Central memory CD4-positive, alpha-beta T cell (primary cell): ENCODE measurements around the gene NUP210.
"Not testable (repeated sequence)": the region's sequence is repeated elsewhere in the genome, so short reads cannot be mapped to it uniquely, and the experiment has no call there.

Source experiments
- DNase-seq: peaks from one replicate; pipeline ENCODE4 v3.0.0; 2022
- total RNA-seq, 3 experiments: gene quantifications; one replicate each; lab custom pipeline; 2026; lab: John Stamatoyannopoulos, UW

Gene NUP210
- 237 to 526 (median 336) reads per million in 3 experiments for total RNA-seq

- no peak for DNase-seq
Observed at GRCh38 chr3:13420045-13420830, at the start of gene NUP210. Gene NUP210, minus strand, starts transcription at chr3:13420322. Its CDS starts 96 bp downstream, at chr3:13420226.

GRCh38 chr3:13466781-13467180 lies 46.7 kb upstream of the NUP210 start:
- DNase-seq: no peak

- no peak for DNase-seq
Observed at GRCh38 chr3:13465236-13465873, 45.2 kb upstream of the NUP210 start.

- DNase-seq: no peak
Observed at GRCh38 chr3:13463618-13464400, 43.7 kb upstream of the NUP210 start.

GRCh38 chr3:13462822-13463221 lies 42.7 kb upstream of the NUP210 start:
- no peak for DNase-seq

- DNase-seq: no peak
Observed at GRCh38 chr3:13462125-13462629, 42.1 kb upstream of the NUP210 start.

- peak; percentile 61 for DNase-seq
Observed at GRCh38 chr3:13461169-13462124, 41.3 kb upstream of the NUP210 start.

GRCh38 chr3:13460341-13460736 lies 40.2 kb upstream of the NUP210 start:
- no peak for DNase-seq

- no peak for DNase-seq
Observed at GRCh38 chr3:13459605-13460340, 39.7 kb upstream of the NUP210 start.

- no peak for DNase-seq
Observed at GRCh38 chr3:13457593-13457992, 37.5 kb upstream of the NUP210 start.

GRCh38 chr3:13455644-13456043 lies 35.5 kb upstream of the NUP210 start:
- DNase-seq: no peak

- peak; percentile 56 for DNase-seq
Observed at GRCh38 chr3:13452490-13453335, 32.6 kb upstream of the NUP210 start.

GRCh38 chr3:13451301-13451673 lies 31.2 kb upstream of the NUP210 start:
- DNase-seq: no peak

- not testable (repeated sequence) for DNase-seq
Observed at GRCh38 chr3:13442882-13443281, 22.8 kb upstream of the NUP210 start.

GRCh38 chr3:13440204-13440817 lies 20.2 kb upstream of the NUP210 start:
- no peak for DNase-seq

- DNase-seq: not testable (repeated sequence)
Observed at GRCh38 chr3:13436213-13436612, 16.1 kb upstream of the NUP210 start.

GRCh38 chr3:13433912-13434311 lies 13.8 kb upstream of the NUP210 start:
- no peak for DNase-seq

- no peak for DNase-seq
Observed at GRCh38 chr3:13432093-13432492, 12.0 kb upstream of the NUP210 start.

GRCh38 chr3:13430411-13430875 lies 10.3 kb upstream of the NUP210 start:
- not testable (repeated sequence) for DNase-seq
